ENCODE measurements around the gene TNFRSF13B. TPM values are rescaled to one million over a fixed set of nuclear protein-coding genes. Genes with fewer than 3 reads are reported as not detected.
"Not testable (repeated sequence)": the region's sequence is repeated elsewhere in the genome, so short reads cannot be mapped to it uniquely, and the experiment has no call there.

The TNFRSF13B gene
- total RNA-seq, 1 donor, result not detected

DNA sequence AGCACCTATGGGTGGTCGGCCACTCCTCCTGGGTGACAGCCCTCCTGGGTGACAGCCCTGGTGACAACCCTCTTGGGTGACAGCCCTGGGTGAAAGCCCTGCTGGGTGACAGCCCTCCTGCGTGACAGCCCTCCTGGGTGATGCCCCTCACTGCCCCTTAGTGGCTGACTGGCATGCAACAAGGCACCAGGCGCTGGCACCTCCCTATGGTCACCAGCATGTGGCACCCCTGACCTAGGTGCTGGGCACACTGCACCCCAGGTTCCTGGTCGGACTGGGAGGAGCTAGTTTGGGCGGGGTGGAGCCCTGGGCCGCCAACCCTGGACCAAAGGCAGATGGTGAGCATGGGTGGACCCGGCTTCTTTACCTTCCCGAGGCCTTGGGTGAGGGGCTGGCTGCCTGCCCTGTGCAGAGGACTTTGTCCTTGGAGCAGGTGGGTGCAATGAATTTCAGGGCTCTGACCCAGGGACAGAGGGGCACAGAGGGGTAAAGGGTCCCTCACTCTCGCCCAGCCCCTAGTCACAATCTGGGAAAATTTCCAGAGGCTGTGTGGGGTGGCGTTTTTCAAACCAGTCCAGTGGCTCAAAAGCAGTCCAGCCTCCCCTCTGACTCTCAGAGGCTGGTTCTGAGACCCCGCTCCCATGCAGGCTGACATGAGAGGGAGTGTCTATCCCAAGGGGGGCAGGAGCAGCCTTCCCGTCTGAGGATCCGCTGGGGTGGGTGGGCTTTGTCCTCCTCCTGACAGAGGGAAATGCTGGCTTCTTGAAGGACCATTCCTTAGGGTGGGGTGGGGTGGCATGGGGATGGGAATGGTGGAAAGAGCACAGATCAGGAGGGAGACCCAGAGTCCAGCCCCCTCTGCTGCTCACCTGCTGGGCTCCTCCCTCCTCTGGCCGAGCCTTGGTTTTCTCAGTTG lies 25.9 kb upstream of the TNFRSF13B start:
- peak; percentile 27 for DNase-seq (ENCODE audit: insufficient read length, low spot score, missing footprints)
- no peak overlapping the region for H3K4me3 ChIP-seq (ENCODE audit: insufficient read depth, low read length)
- no peak overlapping the region for H3K27ac ChIP-seq (ENCODE audit: low read depth, low read length)
- H3K4me1 ChIP-seq (ENCODE audit: insufficient read depth, low read length), result no peaks in the 10 kb centered on the region
- H3K27me3 ChIP-seq (ENCODE audit: insufficient read depth, low read length), result peaks cover 8% of the 10 kb centered on the region
- H4K20me1 ChIP-seq (ENCODE audit: insufficient read depth, low read length), result no peaks in the 10 kb centered on the region
- no peak overlapping the region for H2AFZ ChIP-seq (ENCODE audit: low read length)
- no peaks in the 10 kb centered on the region for H3K79me2 ChIP-seq (ENCODE audit: insufficient read depth, low read length)
- H3K4me2 ChIP-seq (ENCODE audit: insufficient read depth, low read length), result no peak overlapping the region
- TF ChIP-seq, protein P1, sequence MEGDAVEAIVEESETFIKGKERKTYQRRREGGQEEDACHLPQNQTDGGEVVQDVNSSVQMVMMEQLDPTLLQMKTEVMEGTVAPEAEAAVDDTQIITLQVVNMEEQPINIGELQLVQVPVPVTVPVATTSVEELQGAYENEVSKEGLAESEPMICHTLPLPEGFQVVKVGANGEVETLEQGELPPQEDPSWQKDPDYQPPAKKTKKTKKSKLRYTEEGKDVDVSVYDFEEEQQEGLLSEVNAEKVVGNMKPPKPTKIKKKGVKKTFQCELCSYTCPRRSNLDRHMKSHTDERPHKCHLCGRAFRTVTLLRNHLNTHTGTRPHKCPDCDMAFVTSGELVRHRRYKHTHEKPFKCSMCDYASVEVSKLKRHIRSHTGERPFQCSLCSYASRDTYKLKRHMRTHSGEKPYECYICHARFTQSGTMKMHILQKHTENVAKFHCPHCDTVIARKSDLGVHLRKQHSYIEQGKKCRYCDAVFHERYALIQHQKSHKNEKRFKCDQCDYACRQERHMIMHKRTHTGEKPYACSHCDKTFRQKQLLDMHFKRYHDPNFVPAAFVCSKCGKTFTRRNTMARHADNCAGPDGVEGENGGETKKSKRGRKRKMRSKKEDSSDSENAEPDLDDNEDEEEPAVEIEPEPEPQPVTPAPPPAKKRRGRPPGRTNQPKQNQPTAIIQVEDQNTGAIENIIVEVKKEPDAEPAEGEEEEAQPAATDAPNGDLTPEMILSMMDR (IDR thresholded peaks at IDR 0.05; ENCODE audit: extremely low read depth, low read depth, low read length), result no peak
- no peaks in the 10 kb centered on the region for H3K36me3 ChIP-seq (ENCODE audit: insufficient read depth, low read length)
- H3K9me3 ChIP-seq (ENCODE audit: low read depth, low read length), result no peaks in the 10 kb centered on the region

DNA sequence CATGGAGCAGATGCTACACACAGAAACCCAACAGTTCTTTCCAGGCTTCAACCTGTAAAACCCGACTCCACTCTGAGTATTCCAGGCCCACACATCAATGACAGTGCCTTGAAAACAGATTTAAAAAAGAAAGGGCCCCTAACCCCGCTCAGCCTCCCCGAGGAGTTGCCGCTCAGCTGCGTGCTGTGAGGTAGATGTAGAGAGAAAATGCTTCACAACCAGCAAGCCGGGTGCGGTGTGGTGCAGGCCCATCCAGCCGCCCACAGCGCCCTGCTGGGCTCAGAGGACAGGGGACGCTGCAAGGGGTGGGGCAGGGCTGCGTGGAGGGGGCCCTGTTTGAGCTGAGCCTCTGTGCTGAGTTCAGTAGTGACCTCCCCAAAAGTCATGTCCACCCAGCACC lies 24.8 kb upstream of the TNFRSF13B start:
- H2AFZ ChIP-seq (ENCODE audit: low read length); H3K4me2 ChIP-seq (ENCODE audit: insufficient read depth, low read length); H4K20me1 ChIP-seq (ENCODE audit: insufficient read depth, low read length); H3K36me3 ChIP-seq (ENCODE audit: insufficient read depth, low read length); DNase-seq (ENCODE audit: insufficient read length, low spot score, missing footprints); H3K9me3 ChIP-seq (ENCODE audit: low read depth, low read length); H3K4me1 ChIP-seq (ENCODE audit: insufficient read depth, low read length); H3K27ac ChIP-seq (ENCODE audit: low read depth, low read length); H3K27me3 ChIP-seq (ENCODE audit: insufficient read depth, low read length); H3K4me3 ChIP-seq (ENCODE audit: insufficient read depth, low read length); H3K79me2 ChIP-seq (ENCODE audit: insufficient read depth, low read length): not testable (repeated sequence)

- H2AFZ ChIP-seq (ENCODE audit: low read length), result no peak overlapping the region
- no peaks in the 10 kb centered on the region for H4K20me1 ChIP-seq (ENCODE audit: insufficient read depth, low read length)
- no peak for DNase-seq (ENCODE audit: insufficient read length, low spot score, missing footprints)
- no peaks in the 10 kb centered on the region for H3K9me3 ChIP-seq (ENCODE audit: low read depth, low read length)
- no peaks in the 10 kb centered on the region for H3K79me2 ChIP-seq (ENCODE audit: insufficient read depth, low read length)
- no peak overlapping the region for H3K4me2 ChIP-seq (ENCODE audit: insufficient read depth, low read length)
- no peaks in the 10 kb centered on the region for H3K4me1 ChIP-seq (ENCODE audit: insufficient read depth, low read length)
- no peak overlapping the region for H3K27ac ChIP-seq (ENCODE audit: low read depth, low read length)
- H3K27me3 ChIP-seq (ENCODE audit: insufficient read depth, low read length), result peaks cover 5% of the 10 kb centered on the region
- H3K36me3 ChIP-seq (ENCODE audit: insufficient read depth, low read length), result no peaks in the 10 kb centered on the region
- no peak overlapping the region for H3K4me3 ChIP-seq (ENCODE audit: insufficient read depth, low read length)
- TF ChIP-seq, protein P1 (IDR thresholded peaks at IDR 0.05; ENCODE audit: extremely low read depth, low read depth, low read length), result no peak
These were observed 24.0 kb upstream of the TNFRSF13B start for GRCh38 chr17:16995930-16996329.

DNA sequence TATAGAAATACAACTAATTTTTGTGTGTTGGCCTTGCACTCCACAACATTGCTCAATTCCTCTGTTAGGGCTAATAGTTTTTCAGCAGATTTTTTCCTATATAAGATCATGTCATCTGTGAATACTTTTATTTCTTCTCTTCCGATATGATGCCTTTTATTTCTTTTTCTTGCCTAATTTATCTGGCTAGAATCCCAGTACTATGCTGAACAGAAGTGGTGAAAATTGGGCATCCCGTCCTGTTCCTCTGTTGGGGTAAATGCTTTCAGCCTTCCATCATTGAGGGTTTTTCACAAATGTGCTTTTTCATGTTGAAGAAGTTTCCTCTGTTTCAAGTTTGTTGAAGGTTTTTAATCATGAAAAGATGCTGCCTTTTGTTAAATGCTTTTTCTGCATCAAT lies 22.7 kb upstream of the TNFRSF13B start:
- H4K20me1 ChIP-seq (ENCODE audit: insufficient read depth, low read length), result no peaks in the 10 kb centered on the region
- H2AFZ ChIP-seq (ENCODE audit: low read length), result no peak overlapping the region
- no peaks in the 10 kb centered on the region for H3K79me2 ChIP-seq (ENCODE audit: insufficient read depth, low read length)
- H3K4me3 ChIP-seq (ENCODE audit: insufficient read depth, low read length), result no peak overlapping the region
- H3K27me3 ChIP-seq (ENCODE audit: insufficient read depth, low read length), result peaks cover 5% of the 10 kb centered on the region
- TF ChIP-seq, protein P1 (IDR thresholded peaks at IDR 0.05; ENCODE audit: extremely low read depth, low read depth, low read length), result no peak
- no peaks in the 10 kb centered on the region for H3K4me1 ChIP-seq (ENCODE audit: insufficient read depth, low read length)
- H3K9me3 ChIP-seq (ENCODE audit: low read depth, low read length), result no peaks in the 10 kb centered on the region
- H3K27ac ChIP-seq (ENCODE audit: low read depth, low read length), result no peak overlapping the region
- DNase-seq (ENCODE audit: insufficient read length, low spot score, missing footprints), result no peak
- H3K4me2 ChIP-seq (ENCODE audit: insufficient read depth, low read length), result no peak overlapping the region
- H3K36me3 ChIP-seq (ENCODE audit: insufficient read depth, low read length), result no peaks in the 10 kb centered on the region

Data from osteoblast (primary cell).